Inflammatory macrophage (primary cell): ENCODE results near the gene PRRX2.

ENCODE experiments used
- DNase-seq, 2 donors: peaks; one replicate each; pipeline ENCODE4 v3.0.0-alpha.2; 2020 to 2022

Gene PRRX2

GRCh38 chr9:129761901-129762369, 96.5 kb downstream of the PRRX2 start:
- no peak for DNase-seq

- DNase-seq: peak; percentile 91 to 93
Observed at GRCh38 chr9:129762370-129762984, 97.0 kb downstream of the PRRX2 start.

GRCh38 chr9:129762985-129763926, 97.8 kb downstream of the PRRX2 start:
- DNase-seq: no peak

GRCh38 chr9:129765764-129766317, 100.4 kb downstream of the PRRX2 start:
- no peak for DNase-seq

GRCh38 chr9:129768486-129768885, 103.0 kb downstream of the PRRX2 start:
- DNase-seq: no peak

GRCh38 chr9:129769669-129770068, 104.2 kb downstream of the PRRX2 start:
- no peak for DNase-seq

- DNase-seq: no peak
Observed at GRCh38 chr9:129770741-129771140, 105.3 kb downstream of the PRRX2 start.
